Measurements from ENCODE around the gene KCNAB2. TPM values are rescaled to one million over a fixed set of nuclear protein-coding genes. Genes with fewer than 3 reads are reported as not detected.

KCNAB2 gene
- total RNA-seq, 6 experiments from 2014 or later, result 4.4 to 14.8 (median 6.9) TPM

- WGBS (ENCODE audit: insufficient coverage, low coverage, low lambda C conversion rate, missing lambda C conversion rate), result 61% methylated on average over 17 of the region's 25 CpGs
- H3K4me3 ChIP-seq, result no peak overlapping the region
- no peaks in the 10 kb centered on the region for H3K4me1 ChIP-seq
- TF ChIP-seq CTCF (IDR thresholded peaks at IDR 0.05) (no peak), POLR2A (IDR thresholded peaks at IDR 0.05) (no peak)
- DNase-seq (no peak), ATAC-seq (no peak)
- intact Hi-C loops (cut with DNase I), result no loop called here
- H3K27me3 ChIP-seq, result no peaks in the 10 kb centered on the region
- no peaks in the 10 kb centered on the region for H3K36me3 ChIP-seq
- no peak overlapping the region for H3K27ac ChIP-seq
- no peaks in the 10 kb centered on the region for H3K9me3 ChIP-seq
These were observed 45.5 kb downstream of the KCNAB2 start for GRCh38 chr1:6090996-6091822.

- H3K27me3 ChIP-seq, result no peaks in the 10 kb centered on the region
- no peaks in the 10 kb centered on the region for H3K9me3 ChIP-seq
- intact Hi-C loops (cut with DNase I), result no loop called here
- ATAC-seq (no peak), DNase-seq (no peak)
- TF ChIP-seq CTCF (IDR thresholded peaks at IDR 0.05), result no peak
- no peak for TF ChIP-seq POLR2A (IDR thresholded peaks at IDR 0.05)
- no peaks in the 10 kb centered on the region for H3K36me3 ChIP-seq
- H3K27ac ChIP-seq, result no peak overlapping the region
- WGBS (ENCODE audit: insufficient coverage, low coverage, low lambda C conversion rate, missing lambda C conversion rate), result 66% methylated on average over 9 of the region's 10 CpGs
- no peaks in the 10 kb centered on the region for H3K4me1 ChIP-seq
- H3K4me3 ChIP-seq, result no peak overlapping the region
These were observed 46.1 kb downstream of the KCNAB2 start for GRCh38 chr1:6091823-6092109.

GRCh38 chr1:6092211-6092610 is 46.5 kb downstream of the KCNAB2 start:
- Histone ChIP-seq H3K4me3 (no peak overlapping the region), H3K4me1 (no peaks in the 10 kb centered on the region), H3K36me3 (no peaks in the 10 kb centered on the region), H3K9me3 (no peaks in the 10 kb centered on the region), H3K27me3 (no peaks in the 10 kb centered on the region), H3K27ac (no peak overlapping the region)
- intact Hi-C loops (cut with DNase I), result no loop called here
- WGBS (ENCODE audit: insufficient coverage, low coverage, low lambda C conversion rate, missing lambda C conversion rate), result 100% methylated on average over 2 of the region's 10 CpGs
- TF ChIP-seq POLR2A (IDR thresholded peaks at IDR 0.05), result no peak
- no peak for DNase-seq
- no peak for ATAC-seq

- Histone ChIP-seq H3K9me3 (no peaks in the 10 kb centered on the region), H3K4me1 (no peaks in the 10 kb centered on the region), H3K27ac (no peak overlapping the region), H3K27me3 (no peaks in the 10 kb centered on the region), H3K4me3 (no peak overlapping the region), H3K36me3 (no peaks in the 10 kb centered on the region)
- no peak for ATAC-seq
- intact Hi-C loops (cut with DNase I), result no loop called here
- TF ChIP-seq CTCF (IDR thresholded peaks at IDR 0.05) (no peak), POLR2A (IDR thresholded peaks at IDR 0.05) (no peak)
- no peak for DNase-seq
- 46% methylated on average over 8 of the region's 10 CpGs for WGBS (ENCODE audit: insufficient coverage, low coverage, low lambda C conversion rate, missing lambda C conversion rate)
These were observed 47.4 kb downstream of the KCNAB2 start for GRCh38 chr1:6093071-6093470.

GRCh38 chr1:6093611-6094010 is 47.9 kb downstream of the KCNAB2 start:
- no peak for TF ChIP-seq CTCF (IDR thresholded peaks at IDR 0.05)
- intact Hi-C loops (cut with DNase I), result no loop called here
- H3K36me3 ChIP-seq, result no peaks in the 10 kb centered on the region
- H3K4me3 ChIP-seq, result no peak overlapping the region
- H3K9me3 ChIP-seq, result no peaks in the 10 kb centered on the region
- WGBS (ENCODE audit: insufficient coverage, low coverage, low lambda C conversion rate, missing lambda C conversion rate), result 66% methylated on average over 6 of the region's 9 CpGs
- DNase-seq (no peak), ATAC-seq (no peak)
- no peaks in the 10 kb centered on the region for H3K4me1 ChIP-seq
- no peak overlapping the region for H3K27ac ChIP-seq
- H3K27me3 ChIP-seq, result no peaks in the 10 kb centered on the region

All from right lobe of liver (tissue), 6 donors.